CD4-positive, alpha-beta T cell treated with Interleukin-2 at 100 ng/mL for 4 hours (primary cell): ENCODE measurements around the gene SVEP1.

ENCODE experiments used
- DNase-seq: peaks from one replicate; pipeline ENCODE4 v3.0.0-alpha.2; 2020; ENCODE audit warnings: low spot score

The SVEP1 gene

GRCh38 chr9:110521206-110521605, 58.3 kb downstream of the SVEP1 start:
- DNase-seq, result no peak

GRCh38 chr9:110520120-110520701, 59.3 kb downstream of the SVEP1 start:
- no peak for DNase-seq

GRCh38 chr9:110517483-110517882, 62.1 kb downstream of the SVEP1 start:
- no peak for DNase-seq

DNA sequence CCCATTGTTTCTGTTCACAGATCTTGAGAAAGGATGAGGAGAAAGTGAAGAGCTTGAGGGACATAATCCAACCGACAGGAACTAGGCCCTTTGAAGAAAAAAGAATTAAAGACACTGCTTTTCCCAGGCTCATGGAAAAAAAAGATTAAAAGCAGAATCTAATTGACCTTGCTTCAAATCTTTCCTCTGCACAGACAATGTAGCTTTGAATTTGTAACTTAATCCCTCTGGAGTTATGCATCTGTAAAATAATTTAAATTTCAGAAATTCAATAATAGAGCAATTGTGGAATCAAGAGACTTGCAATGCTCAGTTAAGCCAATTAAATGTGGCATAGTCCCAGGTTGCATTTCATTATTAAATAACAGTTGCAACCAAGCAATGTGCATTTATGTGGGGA, 64.6 kb downstream of the SVEP1 start:
- no peak for DNase-seq

- no peak for DNase-seq
Observed at GRCh38 chr9:110512817-110513216, 66.7 kb downstream of the SVEP1 start.

DNA sequence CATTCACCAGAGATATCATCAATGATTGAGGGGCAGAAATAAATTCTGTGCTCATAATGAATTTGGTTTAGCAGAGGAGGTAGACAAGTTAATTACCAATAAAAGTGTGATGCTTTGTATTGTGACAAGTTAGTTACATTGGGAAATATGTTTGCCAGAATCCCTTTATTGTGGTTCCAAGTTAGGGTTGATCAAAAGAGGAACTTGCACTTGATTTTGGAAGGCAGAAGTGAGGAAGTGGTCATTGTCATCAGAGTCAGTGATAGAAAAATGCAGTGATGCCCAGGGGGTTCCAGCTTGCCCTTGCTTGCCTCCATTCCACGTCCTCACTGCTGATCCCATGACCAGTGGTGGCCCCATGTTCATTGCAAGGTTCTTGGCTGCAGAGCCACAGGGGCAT, 69.7 kb downstream of the SVEP1 start:
- no peak for DNase-seq

GRCh38 chr9:110502842-110503241, 76.7 kb downstream of the SVEP1 start:
- DNase-seq, result no peak

GRCh38 chr9:110499608-110500007, 79.9 kb downstream of the SVEP1 start:
- no peak for DNase-seq

DNA sequence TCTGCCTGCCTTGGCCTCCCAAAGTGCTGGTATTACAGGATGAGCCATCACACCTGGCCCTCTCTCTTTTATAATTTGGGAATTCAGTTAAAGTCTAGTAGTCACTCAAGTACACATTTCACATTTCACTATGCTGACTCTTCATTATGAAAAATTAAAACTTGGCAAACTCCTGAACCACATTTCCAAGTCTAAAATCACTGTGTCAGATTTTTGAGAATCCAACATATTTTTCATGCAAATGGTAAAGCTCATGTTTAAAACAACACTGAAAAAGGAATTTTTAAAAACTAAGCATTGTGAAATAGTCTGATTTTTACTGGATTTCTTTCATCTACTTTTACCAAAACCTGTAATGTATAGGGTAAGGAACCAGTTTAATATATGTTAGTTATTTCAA, 92.3 kb downstream of the SVEP1 start:
- no peak for DNase-seq

- DNase-seq, result no peak
Observed at GRCh38 chr9:110486218-110486617, 93.3 kb downstream of the SVEP1 start.

DNA sequence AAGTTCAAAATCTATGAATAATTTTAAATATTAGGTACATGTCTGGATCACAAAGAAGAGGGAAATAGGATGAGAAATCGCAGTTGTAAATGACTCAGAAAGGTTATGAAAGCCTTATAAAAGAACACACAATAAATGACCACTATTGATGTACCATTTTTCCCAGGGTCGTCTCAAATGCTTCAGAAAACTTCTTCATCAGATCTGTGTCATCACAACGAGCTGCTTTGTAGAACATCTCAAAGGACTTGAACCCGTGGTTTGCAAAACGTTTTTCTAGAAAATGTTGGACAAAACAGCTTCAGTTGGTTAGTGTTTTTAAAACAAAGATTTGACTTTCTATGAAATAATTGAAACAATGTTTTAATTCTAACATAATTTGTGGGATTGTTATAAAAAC, 100.1 kb downstream of the SVEP1 start:
- no peak for DNase-seq

DNA sequence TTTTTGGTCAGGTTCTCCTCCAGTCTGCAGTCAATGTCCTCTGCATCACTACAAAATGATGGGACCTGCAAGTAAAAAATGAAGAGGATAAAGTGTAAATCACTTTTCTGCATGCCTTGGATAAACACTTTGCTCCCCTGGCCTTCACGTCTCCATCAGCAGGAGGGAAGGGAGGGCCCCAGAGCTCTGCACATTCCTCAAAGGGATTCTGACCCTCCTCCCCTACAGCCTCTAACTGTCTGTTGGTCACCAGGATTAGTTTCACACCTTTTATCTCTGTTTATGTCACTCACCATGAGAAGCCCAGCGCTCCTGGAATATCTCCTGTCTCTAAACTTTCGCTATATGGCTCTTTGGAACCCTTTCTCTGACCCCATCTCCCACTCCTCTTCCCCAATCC, 103.3 kb downstream of the SVEP1 start:
- no peak for DNase-seq

GRCh38 chr9:110472111-110472510, 107.4 kb downstream of the SVEP1 start:
- no peak for DNase-seq

- no peak for DNase-seq
Observed at GRCh38 chr9:110468950-110469349, 110.6 kb downstream of the SVEP1 start.

DNA sequence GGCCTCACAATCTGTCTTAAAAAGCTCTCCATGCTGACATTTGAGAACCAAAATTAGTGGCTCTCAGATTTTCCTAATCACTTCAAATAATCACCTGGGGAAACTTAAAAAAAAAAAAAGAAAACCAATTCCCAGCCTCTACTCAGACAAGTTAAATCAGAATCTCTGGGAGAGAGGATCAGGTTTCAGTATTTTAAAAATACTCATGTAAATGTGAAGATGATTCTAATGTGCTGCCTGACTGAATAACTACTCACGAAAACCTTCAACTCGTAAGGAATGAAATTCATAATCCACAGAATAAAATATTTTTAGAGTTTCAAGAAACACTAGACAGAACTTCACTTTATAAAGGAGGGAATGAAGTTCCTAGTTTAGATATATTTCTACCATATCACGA, 114.4 kb downstream of the SVEP1 start:
- no peak for DNase-seq

GRCh38 chr9:110464321-110464720, 115.2 kb downstream of the SVEP1 start:
- DNase-seq, result no peak

GRCh38 chr9:110463499-110463898, 116.0 kb downstream of the SVEP1 start:
- no peak for DNase-seq

GRCh38 chr9:110457245-110457644, 122.3 kb downstream of the SVEP1 start:
- no peak for DNase-seq

DNA sequence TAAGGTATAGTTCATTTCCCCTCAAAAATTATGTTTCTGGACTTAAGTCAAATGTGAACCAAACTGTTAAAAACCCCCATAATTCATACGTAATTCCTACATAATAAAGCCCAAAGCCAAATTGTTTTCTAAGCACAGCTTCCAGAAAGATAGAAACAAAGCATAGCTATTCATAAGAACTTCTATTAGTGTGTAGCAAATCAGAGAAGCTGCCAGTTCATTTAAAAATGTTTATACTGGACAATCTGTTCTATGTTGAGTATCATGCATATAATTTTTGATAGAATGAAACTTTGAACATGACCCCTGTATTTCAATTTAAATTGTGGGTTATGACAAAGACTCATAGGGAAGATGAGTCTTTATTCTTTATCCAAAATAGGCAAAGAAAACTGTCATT, 122.9 kb downstream of the SVEP1 start:
- no peak for DNase-seq

GRCh38 chr9:110455860-110456259, 123.7 kb downstream of the SVEP1 start:
- DNase-seq, result no peak

DNA sequence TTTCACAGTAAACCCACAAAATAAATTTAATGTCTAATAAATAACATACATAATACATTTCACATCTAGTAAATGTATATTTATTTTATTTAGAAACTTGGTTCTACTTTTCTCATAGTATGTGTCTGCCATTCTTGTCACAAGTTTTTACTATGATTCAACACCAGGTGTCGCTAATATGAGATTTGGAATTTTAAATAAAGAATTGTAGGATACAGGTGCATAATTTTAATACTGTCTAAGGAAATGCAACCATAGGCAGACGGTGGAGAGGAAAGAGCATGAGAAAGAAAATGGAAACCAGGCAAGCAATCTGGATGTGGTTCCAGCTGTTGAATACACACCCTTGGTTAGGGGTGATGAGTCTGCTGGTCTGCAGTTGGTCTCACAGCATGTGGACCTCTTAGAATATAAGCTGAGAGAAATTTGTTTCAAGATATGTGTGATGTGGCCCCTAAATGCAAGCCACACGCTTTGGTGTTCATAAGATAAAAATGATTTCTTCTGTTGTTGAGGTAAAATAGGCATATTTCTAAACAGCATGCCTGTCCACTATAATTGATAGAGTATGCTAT, 127.2 kb downstream of the SVEP1 start:
- DNase-seq, result no peak

DNA sequence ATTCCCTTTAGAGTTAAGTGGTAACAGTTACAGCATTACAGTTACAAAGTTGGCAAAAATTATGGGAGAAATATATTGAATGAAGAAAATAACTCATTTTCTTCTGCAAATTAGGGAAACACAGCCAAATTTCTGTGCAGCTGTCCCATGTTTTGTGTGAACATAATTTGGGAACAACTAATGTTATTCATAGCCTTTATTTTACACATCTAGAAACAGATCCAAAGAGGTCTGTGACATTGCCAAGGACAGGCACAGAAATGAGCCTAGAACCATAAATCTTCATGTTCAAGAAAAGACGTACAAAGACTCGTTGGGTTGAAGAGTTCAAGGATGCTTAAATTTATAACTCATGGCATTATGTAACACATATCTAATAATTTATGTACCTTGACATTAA, 127.8 kb downstream of the SVEP1 start:
- DNase-seq, result no peak

DNA sequence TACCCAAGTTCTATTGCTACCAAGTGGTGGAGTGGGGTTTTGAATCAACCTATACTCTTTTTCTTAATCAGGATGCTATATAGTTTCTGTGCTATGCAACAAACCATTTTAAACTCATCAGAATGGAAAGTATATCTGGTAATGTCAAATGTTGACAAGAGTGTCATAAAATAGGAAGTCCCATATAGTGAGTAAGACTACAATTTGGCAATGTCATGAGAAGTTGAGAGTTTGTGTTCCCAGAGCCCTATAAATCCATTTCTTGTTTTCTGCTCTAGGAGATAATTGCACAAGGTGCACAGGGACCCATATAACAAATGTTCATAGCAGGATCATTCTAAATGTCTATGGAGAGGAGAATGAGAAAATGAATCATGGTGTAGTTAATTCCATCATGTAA, 132.1 kb downstream of the SVEP1 start:
- DNase-seq, result no peak

DNA sequence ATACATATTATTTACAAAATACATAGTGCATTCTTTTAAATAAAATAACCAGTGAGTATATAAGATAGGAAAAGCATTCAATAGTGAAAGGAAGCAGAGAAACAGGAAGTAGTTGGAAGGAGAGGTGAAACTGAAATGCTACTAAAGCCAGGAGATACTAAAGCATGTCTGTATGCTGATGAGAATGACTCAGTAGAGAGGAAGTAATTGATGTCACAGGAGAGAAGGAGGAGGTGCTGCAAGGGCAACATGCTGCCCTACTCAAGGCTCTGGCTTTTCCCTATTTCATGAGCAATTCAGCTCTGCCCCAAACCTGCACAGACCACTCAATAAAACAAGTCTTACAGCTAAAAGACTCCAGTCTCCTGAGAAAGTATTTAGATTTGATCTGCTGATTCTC, 133.4 kb downstream of the SVEP1 start:
- DNase-seq, result no peak

- DNase-seq, result no peak
Observed at GRCh38 chr9:110444911-110445310, 134.6 kb downstream of the SVEP1 start.
